Head of caudate nucleus (tissue), 42 donors: ENCODE measurements around the gene PLS1.
"Not testable (repeated sequence)": the region's sequence is repeated elsewhere in the genome, so short reads cannot be mapped to it uniquely, and the experiment has no call there.

Experiments
- DNase-seq, 42 donors: peaks; one replicate each; pipeline versions ENCODE4 v3.0.0 to v3.0.0-alpha.2; 2020 to 2021; ENCODE audit warnings: mixed read lengths in 7 of 42
- intact Hi-C: fragments of 100-400 bp; cut with DNase I; formaldehyde crosslinking; loops from one replicate; pipeline ENCODE4 v1.15.0; 2022

The PLS1 gene

DNA sequence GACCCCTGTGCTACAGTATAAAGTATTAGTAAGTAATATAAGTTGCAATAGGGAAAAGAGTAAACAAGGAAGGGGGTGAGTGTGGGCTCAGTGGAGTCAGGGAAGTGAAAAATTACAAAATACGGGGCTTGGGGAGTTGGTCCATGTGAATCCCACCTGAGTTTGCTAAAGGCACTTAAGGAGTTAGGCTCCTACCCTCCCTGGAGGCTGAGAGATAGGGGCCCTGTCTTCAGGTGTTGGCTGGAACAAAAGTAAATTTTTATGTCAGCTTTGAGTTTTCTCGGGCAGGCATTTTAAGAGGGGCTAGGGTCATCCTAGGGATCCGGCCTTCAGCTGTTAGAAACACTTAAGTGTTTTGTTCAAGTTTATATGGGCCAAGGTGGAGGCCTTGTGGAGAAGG, 135.9 kb downstream of the PLS1 start:
- DNase-seq: no peak

DNA sequence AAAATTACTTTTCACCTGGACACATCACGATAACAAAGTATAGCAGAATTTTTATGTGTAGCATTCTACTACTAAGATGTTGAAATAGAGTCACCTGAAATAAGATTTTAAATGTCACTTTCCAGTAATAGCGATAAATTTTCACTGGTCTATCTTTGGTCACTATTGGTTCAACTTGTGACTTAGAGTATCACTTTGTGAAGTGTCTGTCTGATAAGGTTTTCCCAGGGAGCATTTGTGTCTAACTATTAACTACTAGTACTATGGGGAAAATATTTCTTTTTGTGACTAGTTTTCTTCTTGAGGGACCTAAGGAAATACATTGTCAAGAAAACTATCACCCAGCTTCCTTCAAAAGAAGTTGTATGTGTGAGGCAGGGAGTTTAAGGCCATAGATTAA, 138.6 kb downstream of the PLS1 start:
- DNase-seq: no peak
- intact Hi-C loops: no loop called here

More for the DNA sequence above, 135.9 kb downstream of the PLS1 start:
- intact Hi-C loops: no loop called here

DNA sequence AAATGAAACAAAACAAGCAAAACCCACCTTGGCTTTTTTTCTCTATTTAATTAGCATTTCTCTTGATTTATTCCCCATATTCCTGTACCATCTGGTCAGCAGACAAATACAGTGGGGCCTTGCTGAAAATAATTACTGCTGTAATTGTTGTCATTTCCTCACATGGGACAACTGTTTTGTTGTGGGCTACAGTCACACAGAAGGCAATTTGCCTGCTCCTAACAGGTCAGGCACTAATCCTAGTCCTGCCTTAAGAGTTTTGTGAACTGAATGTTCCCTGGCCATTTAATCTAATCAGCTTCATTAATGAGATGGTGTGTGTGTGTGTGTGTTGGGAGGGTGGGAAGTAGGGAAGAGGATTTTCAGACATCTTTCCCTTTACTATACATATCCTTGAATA, 139.3 kb downstream of the PLS1 start:
- intact Hi-C loops: no loop called here
- no peak for DNase-seq

DNA sequence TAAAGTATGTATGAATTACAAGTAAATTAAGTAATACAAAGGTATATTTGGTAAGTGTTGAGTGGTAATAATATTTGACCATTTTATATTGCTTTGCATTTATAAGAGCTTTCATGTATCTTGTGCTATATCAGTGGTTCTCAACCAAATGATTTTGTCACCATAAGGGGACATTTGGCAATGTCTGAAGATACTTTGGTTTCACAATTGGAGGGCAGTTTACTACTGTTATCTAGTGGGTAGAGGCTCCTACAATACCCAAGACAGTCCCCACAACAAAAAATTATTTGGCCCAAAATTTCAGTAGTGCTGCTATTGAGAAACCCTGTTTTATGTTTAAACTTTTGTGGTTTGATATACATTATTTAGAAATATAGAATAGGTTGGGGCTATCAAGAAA, 142.2 kb downstream of the PLS1 start:
- no peak for DNase-seq
- intact Hi-C loops: no loop called here

DNA sequence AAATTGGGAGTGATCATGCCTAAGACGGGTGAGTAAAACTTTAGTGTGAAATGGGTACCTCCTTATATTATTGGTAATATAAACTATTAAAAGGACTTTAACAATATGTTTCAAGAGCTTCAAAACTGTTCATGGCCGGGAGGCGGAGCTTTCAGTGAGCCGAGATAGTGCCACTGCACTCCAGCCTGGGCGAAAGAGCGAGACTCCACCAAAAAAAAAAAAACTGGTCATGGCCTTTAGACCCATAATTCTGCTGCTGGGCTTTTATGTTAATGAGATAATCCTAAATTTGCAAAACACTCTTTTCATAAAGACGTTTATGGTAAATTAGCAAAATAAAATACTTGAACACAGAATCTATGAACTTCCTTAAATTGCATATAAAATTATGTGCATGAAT, 150.5 kb downstream of the PLS1 start:
- intact Hi-C loops: no loop called here
- no peak for DNase-seq

DNA sequence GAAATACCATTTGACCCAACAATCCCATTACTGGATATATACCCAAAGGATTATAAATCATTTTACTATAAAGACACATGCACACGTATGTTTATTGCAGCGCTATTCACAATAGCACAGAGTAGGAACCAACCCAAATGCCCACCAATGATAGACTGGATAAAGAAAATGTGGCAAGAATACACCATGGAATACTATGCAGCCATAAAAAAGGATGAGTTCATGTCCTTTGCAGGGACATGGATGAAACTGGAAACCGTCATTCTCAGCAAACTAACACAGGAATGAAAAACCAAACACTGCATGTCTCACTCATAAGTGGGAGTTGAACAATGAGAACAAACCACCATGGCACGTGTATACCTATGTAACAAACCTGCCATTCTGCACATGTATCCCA, 154.3 kb downstream of the PLS1 start:
- DNase-seq, intact Hi-C loops: not testable (repeated sequence)

DNA sequence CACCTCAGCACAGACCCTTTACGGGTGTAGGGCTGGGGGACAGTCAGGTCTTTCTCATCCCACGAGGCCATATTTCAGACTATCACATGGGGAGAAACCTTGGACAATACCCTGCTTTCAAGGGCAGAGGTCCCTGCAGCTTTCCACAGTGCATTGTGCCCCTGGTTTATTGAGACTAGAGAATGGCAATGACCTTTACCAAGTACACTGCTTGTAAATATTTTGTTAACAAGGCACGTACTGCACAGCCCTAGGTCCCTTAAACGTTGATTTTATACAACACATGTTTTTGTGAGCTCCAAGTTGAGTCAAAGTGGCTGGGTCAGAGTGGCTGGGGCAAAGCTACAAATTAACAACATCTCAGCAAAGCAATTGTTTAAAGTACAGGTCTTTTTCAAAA, 156.4 kb downstream of the PLS1 start:
- DNase-seq, intact Hi-C loops: not testable (repeated sequence)

DNA sequence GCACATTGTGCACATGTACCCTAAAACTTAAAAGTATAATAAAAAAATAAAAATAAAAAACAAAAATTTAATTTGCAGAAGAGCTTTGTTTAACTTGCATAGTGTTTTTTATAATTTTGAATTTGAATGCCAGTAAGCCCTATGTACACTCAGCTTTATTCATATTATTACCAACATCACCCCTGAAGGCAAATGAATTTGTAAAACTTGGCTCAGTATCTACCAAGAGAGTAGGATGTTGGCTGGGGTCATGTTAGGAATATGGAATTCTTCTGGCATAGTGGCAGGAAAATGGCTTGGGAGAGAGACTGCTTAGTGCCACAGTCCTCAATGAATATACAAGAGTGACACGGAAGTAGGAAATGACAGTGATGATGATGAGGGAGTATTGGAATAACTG, 158.3 kb downstream of the PLS1 start:
- intact Hi-C loops: no loop called here
- no peak for DNase-seq
